ES-I3 (cell line): ENCODE results near the gene NDOR1.
"Not testable (repeated sequence)": the region's sequence is repeated elsewhere in the genome, so short reads cannot be mapped to it uniquely, and the experiment has no call there.

Experiments
- H3K36me3 ChIP-seq: 2 replicates; pipeline ENCODE4 v1.6.1; 2013; ENCODE audit warnings: mild to moderate bottlenecking, low read length, control low read depth, moderate library complexity; ENCODE audit not compliant: insufficient read depth
- H3K4me1 ChIP-seq: 2 replicates; pipeline ENCODE4 v1.6.1; 2013; ENCODE audit warnings: mild to moderate bottlenecking, control low read depth, low read length; ENCODE audit not compliant: insufficient read depth
- H3K9ac ChIP-seq: 2 replicates; pipeline ENCODE4 v1.6.1; 2013; ENCODE audit warnings: low read depth, mild to moderate bottlenecking, low read length, moderate library complexity
- H3K9me3 ChIP-seq: 2 replicates; pipeline ENCODE4 v1.6.1; 2013; ENCODE audit warnings: mild to moderate bottlenecking, low read length, moderate library complexity; ENCODE audit not compliant: control insufficient read depth, insufficient read depth

The NDOR1 gene

DNA sequence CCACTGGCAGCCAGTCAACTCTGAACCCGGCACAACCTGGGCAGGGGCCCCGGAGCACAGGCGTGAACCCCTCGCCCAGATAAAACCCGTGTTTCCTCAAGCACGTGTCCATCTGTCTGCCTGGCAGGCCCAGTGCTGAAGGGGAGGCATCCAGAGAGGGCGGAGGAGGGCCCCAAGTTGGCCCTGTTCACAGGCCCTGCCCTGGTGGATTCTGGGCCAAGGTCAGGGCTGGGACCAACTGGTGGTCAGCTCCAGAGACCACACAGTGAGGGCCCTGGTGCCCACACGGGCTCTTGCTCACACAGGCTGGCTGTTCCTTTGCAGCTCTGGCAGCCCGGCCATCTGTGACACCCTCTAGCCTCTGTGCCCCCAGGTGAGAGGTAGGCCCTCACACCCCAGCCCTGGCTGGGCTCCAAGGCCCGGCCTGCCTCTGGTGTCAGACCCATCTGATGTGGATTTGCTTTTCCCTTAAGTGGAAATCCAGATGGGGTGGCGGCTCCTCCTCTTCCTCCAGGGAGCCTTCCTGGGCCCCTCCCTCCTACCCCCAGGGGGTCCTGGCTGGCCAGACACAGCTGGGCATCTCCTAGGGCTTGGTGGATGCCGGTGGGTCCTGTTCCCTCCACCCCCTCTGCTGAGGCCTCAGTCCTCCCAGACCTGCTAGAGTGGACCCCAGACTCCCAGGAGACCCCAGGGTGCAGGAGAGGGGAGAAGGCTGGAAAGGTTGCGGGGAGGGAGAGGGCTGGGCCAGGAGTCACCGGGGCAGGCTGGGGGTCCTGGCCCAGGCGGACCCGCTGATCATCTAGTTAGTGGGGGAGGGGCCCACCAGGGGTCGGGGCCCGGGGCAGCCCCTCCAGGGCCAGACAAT lies 45.1 kb downstream of the NDOR1 start:
- Histone ChIP-seq H3K36me3 (no peaks in the 10 kb centered on the region), H3K9ac (no peak overlapping the region), H3K4me1 (peaks cover 8% of the 10 kb centered on the region; the same call in 1 of the 2 replicates), H3K9me3 (no peaks in the 10 kb centered on the region)

DNA sequence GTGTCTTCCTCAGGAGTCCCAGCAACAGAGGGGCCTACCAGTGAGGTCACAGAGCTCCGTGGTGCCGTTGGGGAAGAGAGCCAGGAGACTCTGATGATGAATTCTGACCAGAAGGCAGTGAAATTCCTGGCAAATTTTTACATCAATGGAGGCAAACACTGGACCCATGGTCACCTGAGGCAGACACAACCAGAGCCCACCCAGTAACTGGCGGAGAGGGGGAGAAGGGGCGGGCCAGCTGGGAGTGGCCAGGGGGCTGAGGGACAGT lies 45.6 kb downstream of the NDOR1 start, which contains the start of gene STPG3:
Gene STPG3, plus strand, starts transcription at position 93 of the 268 bp plus-strand sequence. Its CDS starts 1 bp downstream, at position 94.
- Histone ChIP-seq H3K4me1 (peaks cover 8% of the 10 kb centered on the region; the same call in 1 of the 2 replicates), H3K9ac (no peak within 1 kb of the TSS), H3K9me3 (no peaks in the 10 kb centered on the region), H3K36me3 (no peaks in the 10 kb centered on the region)

DNA sequence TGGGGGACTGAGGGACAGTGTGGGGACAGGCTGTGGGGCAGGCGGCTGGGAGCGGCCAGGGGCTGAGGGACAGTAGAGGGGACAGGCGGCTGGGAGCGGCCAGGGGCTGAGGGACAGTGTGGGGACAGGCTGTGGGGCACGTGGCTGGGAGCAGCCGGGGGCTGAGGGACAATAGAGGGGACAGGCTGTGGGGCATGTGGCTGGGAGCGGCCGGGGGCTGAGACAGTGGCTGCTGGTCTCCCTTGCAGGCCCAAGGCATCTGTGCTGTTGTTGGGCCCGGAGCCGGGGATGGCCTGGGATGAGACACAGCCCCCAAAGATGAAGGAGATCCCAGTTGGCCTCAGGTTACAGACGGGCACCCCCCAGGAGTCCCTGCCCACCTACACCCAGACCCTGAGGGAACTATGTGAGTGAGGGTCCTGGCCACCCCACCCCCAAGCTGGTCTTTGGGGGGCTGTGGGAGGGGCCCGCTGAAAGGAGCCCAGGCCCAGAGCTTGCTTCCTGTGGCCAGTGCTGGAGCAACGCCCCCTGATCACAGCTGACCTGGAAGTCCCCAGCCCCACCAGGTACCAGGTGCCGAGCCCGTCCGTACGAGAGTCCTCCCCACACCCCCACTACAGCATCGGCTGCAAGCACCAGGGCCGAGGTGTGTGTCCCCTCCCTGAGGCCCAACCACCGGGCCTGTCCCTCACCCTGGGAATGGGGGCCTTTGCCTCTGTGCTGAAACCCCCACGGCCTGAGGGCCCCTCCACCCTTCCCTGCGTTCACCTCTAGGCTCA lies 46.2 kb downstream of the NDOR1 start:
- Histone ChIP-seq H3K9ac (no peak overlapping the region), H3K36me3 (peaks cover 2% of the 10 kb centered on the region; the same call in 1 of the 2 replicates), H3K4me1 (peaks cover 8% of the 10 kb centered on the region; the same call in 1 of the 2 replicates)

GRCh38 chr9:137252555-137253506 lies 47.3 kb downstream of the NDOR1 start:
- H3K36me3 ChIP-seq: peaks cover 8% of the 10 kb centered on the region
- H3K9me3 ChIP-seq: no peaks in the 10 kb centered on the region
- H3K9ac ChIP-seq: no peak overlapping the region
- peaks cover 8% of the 10 kb centered on the region; the same call in 1 of the 2 replicates for H3K4me1 ChIP-seq

More for the DNA sequence above, 46.2 kb downstream of the NDOR1 start:
- no peaks in the 10 kb centered on the region for H3K9me3 ChIP-seq

GRCh38 chr9:137253717-137254623 lies 48.5 kb downstream of the NDOR1 start:
- H3K36me3 ChIP-seq: peaks cover 12% of the 10 kb centered on the region
- no peaks in the 10 kb centered on the region for H3K9me3 ChIP-seq
- H3K9ac ChIP-seq: peak overlapping the region; percentile 55; the same call in 1 of the 2 replicates
- H3K4me1 ChIP-seq: peaks cover 8% of the 10 kb centered on the region; the same call in 1 of the 2 replicates

GRCh38 chr9:137254624-137255447 lies 49.3 kb downstream of the NDOR1 start, which contains the start of gene NELFB:
Gene NELFB, plus strand, starts transcription at chr9:137255327.
- Histone ChIP-seq H3K9ac (peak within 1 kb of the TSS; percentile 55), H3K9me3 (no peaks in the 10 kb centered on the region), H3K4me1 (peaks cover 8% of the 10 kb centered on the region; the same call in 1 of the 2 replicates), H3K36me3 (peaks cover 12% of the 10 kb centered on the region)

DNA sequence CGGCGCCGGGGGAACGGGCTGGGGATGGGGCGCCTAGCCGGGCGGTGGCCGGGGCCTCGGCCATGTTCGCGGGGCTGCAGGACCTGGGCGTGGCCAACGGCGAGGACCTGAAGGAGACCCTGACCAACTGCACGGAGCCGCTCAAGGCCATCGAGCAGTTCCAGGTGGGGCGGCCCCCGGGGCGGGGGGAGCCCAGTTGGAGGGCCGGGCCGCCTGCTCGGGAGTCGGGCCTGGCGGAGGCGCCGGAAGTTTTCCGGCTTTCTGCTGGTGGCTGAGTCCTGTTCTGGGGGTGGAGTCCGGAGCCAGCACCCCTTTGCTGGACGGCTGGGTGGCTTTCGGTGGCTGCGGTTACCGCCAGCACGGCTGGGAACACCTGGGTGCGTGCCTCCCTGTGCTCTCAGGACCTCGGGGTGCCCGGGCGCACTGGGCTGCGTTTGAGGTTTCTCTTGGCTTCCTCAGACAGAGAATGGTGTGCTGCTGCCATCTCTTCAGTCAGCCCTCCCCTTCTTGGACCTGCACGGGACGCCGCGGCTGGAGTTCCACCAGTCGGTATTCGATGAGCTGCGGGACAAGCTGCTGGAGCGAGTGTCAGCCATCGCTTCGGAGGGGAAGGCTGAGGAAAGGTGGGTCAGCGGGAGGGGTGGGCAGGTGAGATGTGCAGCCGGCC lies 50.1 kb downstream of the NDOR1 start:
- H3K9me3 ChIP-seq: no peaks in the 10 kb centered on the region

DNA sequence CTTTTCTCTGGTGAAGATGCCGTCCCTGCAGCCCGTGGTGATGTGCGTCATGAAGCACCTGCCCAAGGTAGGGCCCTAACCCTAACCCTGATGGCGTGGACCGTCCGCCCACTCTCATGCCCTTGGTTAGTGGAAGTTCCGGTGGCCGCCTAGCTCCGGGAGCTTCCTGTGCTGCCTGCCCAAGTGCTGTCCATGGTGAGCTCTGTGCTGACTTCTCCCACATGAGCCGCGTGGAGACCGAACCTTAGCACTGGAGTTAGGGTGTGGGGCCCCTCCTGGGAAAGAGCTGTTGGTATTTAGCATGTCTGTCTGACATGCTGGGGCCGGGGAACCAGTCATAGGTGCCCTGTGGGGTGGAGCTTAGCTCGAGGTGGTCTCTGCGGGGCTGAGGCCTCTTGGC lies 50.9 kb downstream of the NDOR1 start:
- no peaks in the 10 kb centered on the region; the same call in 1 of the 2 replicates for H3K4me1 ChIP-seq
- peak overlapping the region; percentile 55; the same call in 1 of the 2 replicates for H3K9ac ChIP-seq
- H3K36me3 ChIP-seq: peaks cover 12% of the 10 kb centered on the region
- no peaks in the 10 kb centered on the region for H3K9me3 ChIP-seq

More for the DNA sequence above, 50.1 kb downstream of the NDOR1 start:
- H3K36me3 ChIP-seq: peaks cover 12% of the 10 kb centered on the region
- H3K4me1 ChIP-seq: peaks cover 6% of the 10 kb centered on the region; the same call in 1 of the 2 replicates
- H3K9ac ChIP-seq: peak overlapping the region; percentile 55

DNA sequence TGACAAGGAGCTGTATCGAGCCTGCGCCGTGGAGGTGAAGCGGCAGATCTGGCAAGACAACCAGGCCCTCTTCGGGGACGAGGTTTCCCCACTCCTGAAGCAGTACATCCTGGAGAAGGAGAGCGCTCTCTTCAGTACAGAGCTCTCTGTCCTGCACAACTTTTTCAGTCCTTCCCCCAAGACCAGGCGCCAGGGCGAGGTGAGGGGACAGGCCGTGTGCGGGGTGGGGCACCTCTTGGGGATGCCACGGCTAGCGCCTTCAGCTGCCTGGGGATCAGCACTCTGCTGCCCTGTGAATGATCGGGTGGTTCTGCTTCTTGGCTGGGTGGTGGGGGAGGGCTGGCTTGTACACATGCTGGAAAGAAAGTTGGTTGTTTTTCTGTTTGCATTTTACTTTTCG lies 51.4 kb downstream of the NDOR1 start:
- Histone ChIP-seq H3K4me1 (no peaks in the 10 kb centered on the region; the same call in 1 of the 2 replicates), H3K36me3 (peaks cover 12% of the 10 kb centered on the region), H3K9me3 (no peaks in the 10 kb centered on the region), H3K9ac (no peak overlapping the region)

GRCh38 chr9:137262173-137262908 lies 56.8 kb downstream of the NDOR1 start:
- not testable (repeated sequence) for H3K9ac ChIP-seq, H3K4me1 ChIP-seq, H3K9me3 ChIP-seq
- H3K36me3 ChIP-seq: peaks cover 18% of the 10 kb centered on the region

DNA sequence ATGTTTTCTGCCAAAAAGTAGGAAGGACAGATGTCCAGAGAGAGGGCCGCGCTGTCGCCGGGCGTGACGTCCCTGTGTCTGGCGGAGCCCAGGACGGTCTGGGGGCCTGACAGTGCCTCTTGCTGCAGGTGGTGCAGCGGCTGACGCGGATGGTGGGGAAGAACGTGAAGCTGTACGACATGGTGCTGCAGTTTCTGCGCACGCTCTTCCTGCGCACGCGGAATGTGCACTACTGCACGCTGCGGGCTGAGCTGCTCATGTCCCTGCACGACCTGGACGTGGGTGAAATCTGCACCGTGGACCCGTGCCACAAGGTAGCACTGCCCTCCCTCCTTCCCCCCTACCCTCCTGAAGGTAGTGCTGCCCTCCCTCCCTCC lies 57.4 kb downstream of the NDOR1 start:
- no peaks in the 10 kb centered on the region for H3K9me3 ChIP-seq
- peaks cover 18% of the 10 kb centered on the region for H3K36me3 ChIP-seq
- no peak overlapping the region for H3K9ac ChIP-seq

More for the DNA sequence above, 57.4 kb downstream of the NDOR1 start:
- no peaks in the 10 kb centered on the region for H3K4me1 ChIP-seq
